MM.1S (cell line): Measurements from ENCODE around the gene GAB2.

ENCODE experiments used
- DNase-seq: peaks from one replicate; pipeline ENCODE4 v3.0.0-alpha.2; 2015
- H2AFZ ChIP-seq: fragments of 300-600 bp; sonication (generic); 2 replicates; pipeline ENCODE4 v1.6.0; 2016; ENCODE audit warnings: antibody characterized with exemption, low read length
- H3F3A ChIP-seq: fragments of 300-600 bp; sonication (generic); 2 replicates; pipeline ENCODE4 v1.6.1; 2016; ENCODE audit warnings: mild to moderate bottlenecking, antibody characterized with exemption, low read length, moderate library complexity, mixed read lengths; ENCODE audit not compliant: insufficient read depth
- H3K27ac ChIP-seq: fragments of 300-600 bp; sonication (generic); 2 replicates; pipeline ENCODE4 v1.5.1; 2016; ENCODE audit warnings: mild to moderate bottlenecking, low read length
- H3K27me3 ChIP-seq: fragments of 300-600 bp; sonication (generic); replicated peaks from 2 replicates; pipeline ENCODE4 v1.6.0; 2016; ENCODE audit warnings: low read length; ENCODE audit not compliant: insufficient read depth
- H3K36me3 ChIP-seq: fragments of 300-600 bp; sonication (generic); replicated peaks from 2 replicates; pipeline ENCODE4 v1.6.1; 2016; ENCODE audit warnings: mild to moderate bottlenecking, low read length, mixed read lengths; ENCODE audit not compliant: insufficient read depth
- H3K4me1 ChIP-seq: fragments of 300-600 bp; sonication (generic); 2 replicates; pipeline ENCODE4 v1.6.1; 2016; ENCODE audit warnings: low read length, mixed read lengths
- H3K4me2 ChIP-seq: fragments of 300-600 bp; sonication (generic); 2 replicates; pipeline ENCODE4 v1.6.0; 2016; ENCODE audit warnings: low read depth, low read length
- H3K4me3 ChIP-seq: fragments of 300-600 bp; sonication (generic); 2 replicates; pipeline ENCODE4 v1.5.1; 2016; ENCODE audit warnings: low read length, mixed read lengths
- H3K79me2 ChIP-seq: fragments of 300-600 bp; sonication (generic); 2 replicates; pipeline ENCODE4 v1.6.1; 2016; ENCODE audit warnings: mixed run types, low read length, mixed read lengths
- H3K9ac ChIP-seq: fragments of 300-600 bp; sonication (generic); 2 replicates; pipeline ENCODE4 v1.6.1; 2016; ENCODE audit warnings: low read length, mixed read lengths
- H3K9me2 ChIP-seq: fragments of 300-600 bp; sonication (generic); replicated peaks from 2 replicates; pipeline ENCODE4 v1.6.1; 2016; ENCODE audit warnings: mild to moderate bottlenecking, low read length, mixed read lengths; ENCODE audit not compliant: insufficient read depth
- H3K9me3 ChIP-seq: fragments of 300-600 bp; sonication (generic); replicated peaks from 2 replicates; pipeline ENCODE4 v1.6.1; 2016; ENCODE audit warnings: mild to moderate bottlenecking, low read length, mixed read lengths; ENCODE audit not compliant: insufficient read depth
- H4K20me1 ChIP-seq: fragments of 300-600 bp; sonication (generic); 2 replicates; pipeline ENCODE4 v1.6.1; 2016; ENCODE audit warnings: mild to moderate bottlenecking, low read length, moderate library complexity, mixed read lengths; ENCODE audit not compliant: insufficient read depth
- CTCF ChIP-seq: fragments of 300-600 bp; sonication (generic); IDR thresholded peaks from 2 replicates; pipeline ENCODE4 v1.5.1; 2016; ENCODE audit warnings: antibody characterized with exemption, low read length, mixed read lengths
- EZH2 ChIP-seq: fragments of 300-600 bp; sonication (generic); optimal IDR thresholded peaks from 2 replicates; pipeline ENCODE3; 2017; ENCODE audit warnings: low read depth, mild to moderate bottlenecking, antibody characterized with exemption, low read length, mixed read lengths
- EZH2phosphoT487 ChIP-seq: fragments of 300-600 bp; sonication (generic); IDR thresholded peaks from 2 replicates; pipeline ENCODE4 v1.6.1; 2018; ENCODE audit warnings: antibody characterized with exemption, low read length

The GAB2 gene

DNA sequence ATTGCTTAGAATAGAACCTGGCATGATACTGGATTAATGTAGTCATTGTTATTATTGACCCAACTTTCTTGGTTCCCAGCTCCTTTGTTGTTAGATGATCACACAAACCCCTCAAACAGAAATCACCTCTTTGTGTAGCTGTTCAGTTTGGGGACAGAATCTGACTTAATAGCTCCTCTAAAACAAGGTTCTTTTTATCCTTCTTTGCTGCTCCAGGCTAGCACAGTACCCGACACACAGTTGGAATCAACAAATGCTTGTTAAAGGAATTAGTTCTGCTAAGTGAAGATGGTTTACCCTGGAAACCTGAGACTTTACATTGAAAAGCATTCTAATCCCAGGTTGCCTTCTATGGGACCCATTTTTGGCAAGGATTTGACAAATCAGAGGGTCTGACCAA, 43.9 kb downstream of the GAB2 start:
- Histone ChIP-seq H3K27ac (no peak overlapping the region), H3K9ac (no peak overlapping the region), H4K20me1 (no peaks in the 10 kb centered on the region), H3K36me3 (no peaks in the 10 kb centered on the region), H3K79me2 (no peaks in the 10 kb centered on the region), H3K4me2 (no peak overlapping the region), H3K9me2 (no peaks in the 10 kb centered on the region), H3K27me3 (no peaks in the 10 kb centered on the region), H3K9me3 (no peaks in the 10 kb centered on the region), H3F3A (no peaks in the 10 kb centered on the region), H3K4me3 (no peak overlapping the region), H3K4me1 (no peaks in the 10 kb centered on the region), H2AFZ (no peak overlapping the region)
- no peak for DNase-seq
- TF ChIP-seq EZH2 (no peak), CTCF (no peak), EZH2phosphoT487 (no peak)

GRCh38 chr11:78372114-78372768, 45.4 kb downstream of the GAB2 start:
- Histone ChIP-seq H3K9me2 (no peaks in the 10 kb centered on the region), H3K27me3 (no peaks in the 10 kb centered on the region), H2AFZ (no peak overlapping the region), H3F3A (no peaks in the 10 kb centered on the region), H3K4me2 (no peak overlapping the region), H3K4me1 (no peaks in the 10 kb centered on the region), H3K4me3 (no peak overlapping the region), H3K9me3 (no peaks in the 10 kb centered on the region), H3K79me2 (no peaks in the 10 kb centered on the region), H4K20me1 (no peaks in the 10 kb centered on the region), H3K9ac (no peak overlapping the region), H3K36me3 (no peaks in the 10 kb centered on the region), H3K27ac (no peak overlapping the region)
- DNase-seq, result no peak
- no peak for TF ChIP-seq EZH2
- no peak for TF ChIP-seq EZH2phosphoT487
- no peak for TF ChIP-seq CTCF

- no peaks in the 10 kb centered on the region for H3K9me2 ChIP-seq
- no peaks in the 10 kb centered on the region for H3K9me3 ChIP-seq
- H3F3A ChIP-seq, result no peaks in the 10 kb centered on the region
- H3K27me3 ChIP-seq, result no peaks in the 10 kb centered on the region
- no peak overlapping the region for H3K4me2 ChIP-seq
- H3K27ac ChIP-seq, result no peak overlapping the region
- no peak for DNase-seq
- H3K4me1 ChIP-seq, result no peaks in the 10 kb centered on the region
- H3K79me2 ChIP-seq, result no peaks in the 10 kb centered on the region
- H3K9ac ChIP-seq, result no peak overlapping the region
- no peaks in the 10 kb centered on the region for H4K20me1 ChIP-seq
- TF ChIP-seq CTCF (no peak), EZH2 (no peak), EZH2phosphoT487 (no peak)
- H3K4me3 ChIP-seq, result no peak overlapping the region
- no peak overlapping the region for H2AFZ ChIP-seq
- no peaks in the 10 kb centered on the region for H3K36me3 ChIP-seq
Measured at GRCh38 chr11:78371221-78371891, 46.3 kb downstream of the GAB2 start.
